NB4 (cell line): ENCODE measurements around the gene TECPR1.
"Not testable (repeated sequence)": the region's sequence is repeated elsewhere in the genome, so short reads cannot be mapped to it uniquely, and the experiment has no call there.

Source experiments
- MYC ChIP-seq: IDR thresholded peaks from 2 replicates; pipeline ENCODE4 v1.6.1; 2011; ENCODE audit warnings: low read depth, low read length
- POLR2A ChIP-seq: IDR thresholded peaks from 2 replicates; pipeline ENCODE4 v1.6.1; 2011; ENCODE audit warnings: mild to moderate bottlenecking; ENCODE audit not compliant: insufficient read length; ENCODE audit errors: extremely low read depth
- TF ChIP-seq, protein P1 (sequence below): IDR thresholded peaks from one replicate; pipeline ENCODE4 v1.5.1; 2012; ENCODE audit warnings: low read depth, low read length
- TF ChIP-seq, protein P2 (sequence below): IDR thresholded peaks from 2 replicates; pipeline ENCODE4 v1.6.1; 2011; ENCODE audit warnings: low read depth, low read length

DNA sequence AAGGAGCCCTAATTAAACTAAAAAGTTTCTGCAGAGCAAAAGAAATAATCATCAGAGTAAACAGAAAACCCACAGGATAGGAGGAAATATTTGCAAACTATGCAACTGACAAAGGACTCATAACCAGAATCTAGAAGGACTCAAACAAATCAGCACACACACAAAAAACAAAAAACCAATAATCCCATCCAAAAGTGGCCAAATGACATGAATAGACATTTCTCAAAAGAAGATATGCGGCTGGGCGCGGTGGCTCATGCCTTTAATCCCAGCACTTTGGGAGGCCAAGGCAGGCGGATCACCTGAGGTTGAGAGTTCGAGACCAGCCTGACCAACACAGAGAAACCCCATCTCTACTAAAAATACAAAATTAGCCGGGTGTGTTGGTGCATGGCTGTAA, 32.6 kb downstream of the TECPR1 start:
- TF ChIP-seq, protein P1, sequence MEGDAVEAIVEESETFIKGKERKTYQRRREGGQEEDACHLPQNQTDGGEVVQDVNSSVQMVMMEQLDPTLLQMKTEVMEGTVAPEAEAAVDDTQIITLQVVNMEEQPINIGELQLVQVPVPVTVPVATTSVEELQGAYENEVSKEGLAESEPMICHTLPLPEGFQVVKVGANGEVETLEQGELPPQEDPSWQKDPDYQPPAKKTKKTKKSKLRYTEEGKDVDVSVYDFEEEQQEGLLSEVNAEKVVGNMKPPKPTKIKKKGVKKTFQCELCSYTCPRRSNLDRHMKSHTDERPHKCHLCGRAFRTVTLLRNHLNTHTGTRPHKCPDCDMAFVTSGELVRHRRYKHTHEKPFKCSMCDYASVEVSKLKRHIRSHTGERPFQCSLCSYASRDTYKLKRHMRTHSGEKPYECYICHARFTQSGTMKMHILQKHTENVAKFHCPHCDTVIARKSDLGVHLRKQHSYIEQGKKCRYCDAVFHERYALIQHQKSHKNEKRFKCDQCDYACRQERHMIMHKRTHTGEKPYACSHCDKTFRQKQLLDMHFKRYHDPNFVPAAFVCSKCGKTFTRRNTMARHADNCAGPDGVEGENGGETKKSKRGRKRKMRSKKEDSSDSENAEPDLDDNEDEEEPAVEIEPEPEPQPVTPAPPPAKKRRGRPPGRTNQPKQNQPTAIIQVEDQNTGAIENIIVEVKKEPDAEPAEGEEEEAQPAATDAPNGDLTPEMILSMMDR, result not testable (repeated sequence)
- TF ChIP-seq POLR2A, MYC: not testable (repeated sequence)
- TF ChIP-seq, protein P2, sequence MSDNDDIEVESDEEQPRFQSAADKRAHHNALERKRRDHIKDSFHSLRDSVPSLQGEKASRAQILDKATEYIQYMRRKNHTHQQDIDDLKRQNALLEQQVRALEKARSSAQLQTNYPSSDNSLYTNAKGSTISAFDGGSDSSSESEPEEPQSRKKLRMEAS, result not testable (repeated sequence)
